ENCODE data around the gene BARX2. TPM values are rescaled to one million over a fixed set of nuclear protein-coding genes. Genes with fewer than 3 reads are reported as not detected.

Gene BARX2
- total RNA-seq, 1 experiment from 2014 or later: 0.12 TPM

- intact Hi-C loops (cut with micrococcal nuclease): no loop called here
- no peaks in the 10 kb centered on the region for H3K79me2 ChIP-seq (ENCODE audit: insufficient read depth, low read length)
- ChIA-PET CTCF (no interaction called here), RAD21 (ENCODE audit: low non-redundant PET in 1 of 2, low total read pairs in 2 of 2, uncharacterized antibody in 2 of 2, unreplicated experiment in 2 of 2) (no interaction called here), POLR2A (no interaction called here)
- no peak overlapping the region for H3K4me2 ChIP-seq (ENCODE audit: low read length)
- H3K9me3 ChIP-seq (ENCODE audit: control insufficient read depth in 1 of 2, insufficient read depth in 1 of 2, low read depth in 1 of 2, low read length in 2 of 2): no peaks in the 10 kb centered on the region
- ATAC-seq (no peak), DNase-seq (ENCODE audit: low read depth, low spot score) (no peak)
- no peaks in the 10 kb centered on the region; a peak in 1 of 4 replicates for H3K4me1 ChIP-seq (ENCODE audit: control insufficient read depth in 1 of 2, insufficient read depth in 2 of 2, low read length in 2 of 2)
- no peak overlapping the region for H2AFZ ChIP-seq (ENCODE audit: low read depth, low read length, poor library complexity, severe bottlenecking)
- no peaks in the 10 kb centered on the region for H3K36me3 ChIP-seq (ENCODE audit: control insufficient read depth in 1 of 2, insufficient read depth in 2 of 2, low read length in 2 of 2)
- no peaks in the 10 kb centered on the region for H4K20me1 ChIP-seq (ENCODE audit: insufficient read depth)
- H3K27ac ChIP-seq (ENCODE audit: low read depth, low read length): no peak overlapping the region
- no peak overlapping the region for H3K4me3 ChIP-seq (replicated peaks in 1 of 2; ENCODE audit: low read depth in 1 of 2, low read length in 2 of 2)
- no peaks in the 10 kb centered on the region; the same call in 1 of the 2 replicates for H3K27me3 ChIP-seq (ENCODE audit: insufficient read depth, low read length)
- H3K9me2 ChIP-seq (ENCODE audit: insufficient read depth): no peaks in the 10 kb centered on the region
- BruUV-seq (replicated peaks): no TSS peak
- H3K9ac ChIP-seq (ENCODE audit: low read length): no peak overlapping the region
- no peak for TF ChIP-seq ELF1 (IDR thresholded peaks at IDR 0.05; ENCODE audit: borderline replicate concordance, low read depth)
- TF ChIP-seq EZH2phosphoT487 (IDR thresholded peaks at IDR 0.05; ENCODE audit: borderline replicate concordance): no peak
- TF ChIP-seq SRF (IDR thresholded peaks at IDR 0.05; ENCODE audit: low read depth): no peak
- TF ChIP-seq SIN3A (IDR thresholded peaks at IDR 0.05; ENCODE audit: low read depth): no peak
- TF ChIP-seq CBX3 (IDR thresholded peaks at IDR 0.05; ENCODE audit: low read depth): no peak
- TF ChIP-seq EGR1 (IDR thresholded peaks at IDR 0.05; ENCODE audit: low read depth): no peak
- no peak for TF ChIP-seq TCF7L2 (IDR thresholded peaks at IDR 0.05; ENCODE audit: borderline replicate concordance, extremely low read depth, insufficient read depth, insufficient read length)
- no peak for TF ChIP-seq ZFX (IDR thresholded peaks at IDR 0.05)
- no peak for TF ChIP-seq FOSL1 (IDR thresholded peaks at IDR 0.05; ENCODE audit: low read depth)
- TF ChIP-seq JUND (IDR thresholded peaks at IDR 0.05): no peak
- no peak for TF ChIP-seq EZH2 (IDR thresholded peaks at IDR 0.05)
- TF ChIP-seq ATF3 (IDR thresholded peaks at IDR 0.05): no peak
- no peak for TF ChIP-seq ZNF274 (IDR thresholded peaks at IDR 0.05; ENCODE audit: low read depth, low read length)
- TF ChIP-seq CEBPB (IDR thresholded peaks at IDR 0.05; ENCODE audit: low read depth): no peak
Observed at GRCh38 chr11:129444274-129444673, 68.6 kb downstream of the BARX2 start.

GRCh38 chr11:129445226-129445625 is 69.6 kb downstream of the BARX2 start:
- no peak overlapping the region for H3K9ac ChIP-seq (ENCODE audit: low read length)
- ChIA-PET CTCF (no interaction called here), RAD21 (ENCODE audit: low non-redundant PET in 1 of 2, low total read pairs in 2 of 2, uncharacterized antibody in 2 of 2, unreplicated experiment in 2 of 2) (no interaction called here), POLR2A (no interaction called here)
- no peak overlapping the region for H3K4me2 ChIP-seq (ENCODE audit: low read length)
- no peak for ATAC-seq
- intact Hi-C loops (cut with micrococcal nuclease): no loop called here
- no peaks in the 10 kb centered on the region; the same call in 1 of the 2 replicates for H3K27me3 ChIP-seq (ENCODE audit: insufficient read depth, low read length)
- H4K20me1 ChIP-seq (ENCODE audit: insufficient read depth): no peaks in the 10 kb centered on the region
- H3K27ac ChIP-seq (ENCODE audit: low read depth, low read length): no peak overlapping the region
- no peak for DNase-seq (ENCODE audit: low read depth, low spot score)
- H3K36me3 ChIP-seq (ENCODE audit: control insufficient read depth in 1 of 2, insufficient read depth in 2 of 2, low read length in 2 of 2): no peaks in the 10 kb centered on the region
- H3K4me1 ChIP-seq (ENCODE audit: control insufficient read depth in 1 of 2, insufficient read depth in 2 of 2, low read length in 2 of 2): no peaks in the 10 kb centered on the region
- BruUV-seq (replicated peaks): no TSS peak
- H3K9me3 ChIP-seq (ENCODE audit: control insufficient read depth in 1 of 2, insufficient read depth in 1 of 2, low read depth in 1 of 2, low read length in 2 of 2): no peaks in the 10 kb centered on the region
- no peak overlapping the region for H3K4me3 ChIP-seq (replicated peaks in 1 of 2; ENCODE audit: low read depth in 1 of 2, low read length in 2 of 2)
- no peaks in the 10 kb centered on the region for H3K79me2 ChIP-seq (ENCODE audit: insufficient read depth, low read length)
- H3K9me2 ChIP-seq (ENCODE audit: insufficient read depth): no peaks in the 10 kb centered on the region
- H2AFZ ChIP-seq (ENCODE audit: low read depth, low read length, poor library complexity, severe bottlenecking): no peak overlapping the region
- TF ChIP-seq POLR2A (IDR thresholded peaks at IDR 0.05; ENCODE audit: borderline replicate concordance, extremely low read depth, insufficient read depth, insufficient read length) (no peak), JUND (IDR thresholded peaks at IDR 0.05) (no peak), ATF3 (IDR thresholded peaks at IDR 0.05) (no peak), TCF7L2 (IDR thresholded peaks at IDR 0.05; ENCODE audit: borderline replicate concordance, extremely low read depth, insufficient read depth, insufficient read length) (no peak), REST (IDR thresholded peaks at IDR 0.05; ENCODE audit: low read depth) (no peak), CTCF (IDR thresholded peaks at IDR 0.05 in 2 of 3, conservative IDR thresholded peaks at IDR 0.05 in 1 of 3; ENCODE audit: borderline replicate concordance in 1 of 3, insufficient read depth in 1 of 3, low read depth in 2 of 3, low read length in 2 of 3) (no peak), SP1 (IDR thresholded peaks at IDR 0.05; ENCODE audit: low read depth) (no peak), EZH2 (IDR thresholded peaks at IDR 0.05) (no peak)
